ENCODE results near the gene CYP46A1.

CYP46A1 gene

DNA sequence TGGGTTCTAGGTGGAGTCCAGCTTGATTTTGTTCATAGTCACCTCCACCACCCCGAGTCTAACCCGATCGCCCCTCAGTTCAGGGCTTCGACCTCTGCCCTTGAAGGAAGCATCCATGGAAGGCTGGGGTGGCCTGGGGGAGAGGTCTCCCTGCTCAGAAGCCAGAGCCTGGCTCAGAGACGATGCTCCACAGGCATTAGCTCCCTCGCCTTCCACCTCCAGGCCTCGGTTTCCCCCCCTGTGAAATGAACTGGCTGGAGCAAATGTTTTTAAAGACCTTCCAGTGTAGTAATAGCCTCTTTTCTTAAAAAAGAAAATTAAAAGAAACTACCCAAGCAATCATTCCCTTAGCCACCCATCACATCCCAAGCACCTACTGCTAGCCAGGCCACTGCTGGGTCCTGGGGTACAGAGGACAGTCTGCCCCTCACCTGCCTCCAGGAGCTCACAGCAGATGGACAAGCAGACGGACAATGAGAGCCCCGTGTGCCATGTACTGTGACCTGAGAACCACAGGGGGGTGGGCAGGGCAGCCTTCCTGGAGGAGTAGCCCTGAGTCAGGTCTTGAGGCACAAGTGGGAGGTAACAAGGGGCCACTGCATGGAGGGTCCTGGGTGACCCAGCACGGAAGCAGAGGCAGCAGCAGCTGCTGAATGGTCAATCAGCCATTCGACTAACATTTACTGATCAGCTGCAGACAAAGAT is 66.8 kb downstream of the CYP46A1 start:
- no peaks in the 10 kb centered on the region for H3K36me3 ChIP-seq (ENCODE audit: insufficient read depth, low read length)
- no peak for TF ChIP-seq EZH2 (IDR thresholded peaks at IDR 0.05; ENCODE audit: borderline replicate concordance, low read length)
- TF ChIP-seq CTCF (IDR thresholded peaks at IDR 0.05; ENCODE audit: low read length) = no peak
- no peaks in the 10 kb centered on the region for H3K79me2 ChIP-seq (ENCODE audit: insufficient read depth, low read length)
- no peaks in the 10 kb centered on the region for H3K4me1 ChIP-seq (ENCODE audit: insufficient read depth, low read length, severe bottlenecking)
- H3K9ac ChIP-seq (ENCODE audit: low read length) = no peak overlapping the region
- no peaks in the 10 kb centered on the region for H4K20me1 ChIP-seq (ENCODE audit: insufficient read depth, low read length)
- no peak overlapping the region for H3K27ac ChIP-seq (ENCODE audit: low read depth, low read length, poor library complexity, severe bottlenecking)
- H3F3A ChIP-seq (ENCODE audit: insufficient read depth, low read length) = no peaks in the 10 kb centered on the region
- no peak overlapping the region for H3K4me3 ChIP-seq (ENCODE audit: low read depth, low read length, poor library complexity, severe bottlenecking)
- no peak overlapping the region for H2AFZ ChIP-seq (ENCODE audit: low read length)
- no peaks in the 10 kb centered on the region for H3K9me2 ChIP-seq (ENCODE audit: low read depth, low read length)
- H3K4me2 ChIP-seq (ENCODE audit: low read length) = no peak overlapping the region
- peaks cover 9% of the 10 kb centered on the region for H3K27me3 ChIP-seq (ENCODE audit: insufficient read depth, low read length)
- no peaks in the 10 kb centered on the region for H3K9me3 ChIP-seq (ENCODE audit: low read length)

DNA sequence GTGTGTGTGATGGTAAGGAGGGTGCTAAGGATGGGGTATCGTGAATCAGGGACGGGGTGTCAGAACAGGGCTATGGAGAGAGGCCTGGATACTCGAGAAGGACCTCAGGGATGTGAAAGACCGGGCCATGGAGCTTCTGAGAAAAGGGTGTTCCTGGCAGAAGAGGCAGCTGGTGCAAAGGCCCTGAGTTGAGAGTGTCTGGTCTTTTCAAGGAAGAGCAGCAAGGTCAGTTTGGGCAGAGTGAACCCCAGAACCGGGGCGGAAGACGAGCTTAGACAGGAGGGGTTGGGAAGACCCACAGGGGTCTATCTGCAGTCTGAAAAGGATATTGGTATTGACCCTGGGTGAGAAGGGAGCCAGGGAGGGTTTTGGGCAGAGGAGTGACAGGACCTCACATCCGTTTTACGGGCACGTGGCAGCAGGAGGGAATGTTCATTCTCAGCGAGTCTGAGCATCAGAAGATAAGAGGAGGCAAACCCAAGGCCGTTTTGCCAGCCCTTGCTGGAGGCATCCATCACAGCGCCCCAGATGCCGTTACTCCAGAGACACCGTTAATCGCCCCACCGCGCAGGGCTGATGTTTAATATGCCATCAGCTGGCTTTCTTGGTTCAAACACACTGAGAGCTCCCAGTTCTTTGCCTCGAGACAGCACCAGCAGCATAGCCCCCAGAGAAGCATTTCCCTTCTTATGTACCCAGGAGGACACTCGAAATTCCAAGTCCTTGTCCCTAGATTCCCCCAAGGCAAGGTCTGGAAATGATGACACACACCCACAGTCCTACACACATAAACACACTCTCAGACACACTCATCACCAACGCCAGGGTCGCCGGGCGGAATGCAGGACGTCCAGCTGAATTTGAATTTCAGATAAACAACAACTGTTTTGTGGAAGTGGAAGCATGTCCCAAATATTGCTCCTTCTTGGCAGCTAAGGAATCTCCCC is 67.7 kb downstream of the CYP46A1 start:
- Histone ChIP-seq H3K79me2 (ENCODE audit: insufficient read depth, low read length) (no peaks in the 10 kb centered on the region), H3K4me2 (ENCODE audit: low read length) (no peak overlapping the region), H3K9me2 (ENCODE audit: low read depth, low read length) (no peaks in the 10 kb centered on the region), H3K9ac (ENCODE audit: low read length) (no peak overlapping the region), H3F3A (ENCODE audit: insufficient read depth, low read length) (no peaks in the 10 kb centered on the region), H3K27ac (ENCODE audit: low read depth, low read length, poor library complexity, severe bottlenecking) (no peak overlapping the region), H3K27me3 (ENCODE audit: insufficient read depth, low read length) (peaks cover 9% of the 10 kb centered on the region), H3K9me3 (ENCODE audit: low read length) (no peaks in the 10 kb centered on the region), H4K20me1 (ENCODE audit: insufficient read depth, low read length) (no peaks in the 10 kb centered on the region), H3K4me3 (ENCODE audit: low read depth, low read length, poor library complexity, severe bottlenecking) (no peak overlapping the region), H3K4me1 (ENCODE audit: insufficient read depth, low read length, severe bottlenecking) (no peaks in the 10 kb centered on the region), H2AFZ (ENCODE audit: low read length) (no peak overlapping the region), H3K36me3 (ENCODE audit: insufficient read depth, low read length) (no peaks in the 10 kb centered on the region)
- TF ChIP-seq CTCF (IDR thresholded peaks at IDR 0.05; ENCODE audit: low read length) (no peak), EZH2 (IDR thresholded peaks at IDR 0.05; ENCODE audit: borderline replicate concordance, low read length) (no peak)

- Histone ChIP-seq H3K9me3 (ENCODE audit: low read length) (no peaks in the 10 kb centered on the region), H3K36me3 (ENCODE audit: insufficient read depth, low read length) (no peaks in the 10 kb centered on the region), H3K4me1 (ENCODE audit: insufficient read depth, low read length, severe bottlenecking) (no peaks in the 10 kb centered on the region), H3K4me2 (ENCODE audit: low read length) (no peak overlapping the region), H3K79me2 (ENCODE audit: insufficient read depth, low read length) (no peaks in the 10 kb centered on the region), H3K9me2 (ENCODE audit: low read depth, low read length) (no peaks in the 10 kb centered on the region), H3K4me3 (ENCODE audit: low read depth, low read length, poor library complexity, severe bottlenecking) (no peak overlapping the region), H3F3A (ENCODE audit: insufficient read depth, low read length) (no peaks in the 10 kb centered on the region), H3K27me3 (ENCODE audit: insufficient read depth, low read length) (peaks cover 9% of the 10 kb centered on the region), H2AFZ (ENCODE audit: low read length) (no peak overlapping the region), H3K9ac (ENCODE audit: low read length) (no peak overlapping the region), H4K20me1 (ENCODE audit: insufficient read depth, low read length) (no peaks in the 10 kb centered on the region), H3K27ac (ENCODE audit: low read depth, low read length, poor library complexity, severe bottlenecking) (no peak overlapping the region)
- TF ChIP-seq EZH2 (IDR thresholded peaks at IDR 0.05; ENCODE audit: borderline replicate concordance, low read length) = no peak
- no peak for TF ChIP-seq CTCF (IDR thresholded peaks at IDR 0.05; ENCODE audit: low read length)
These were observed 68.5 kb downstream of the CYP46A1 start for GRCh38 chr14:99752486-99753121.
